RWPE2 (cell line): ENCODE results near the gene CIAPIN1.

ENCODE experiments used
- ATAC-seq: fragments of 200-7000 bp; cut with Tn5 transposase; 3 replicates; pipeline ENCODE4 v1.9.1; 2021; ENCODE audit warnings: low read depth
- DNase-seq: peaks from one replicate; pipeline ENCODE4 v3.0.0-alpha.2; 2020; ENCODE audit warnings: low spot score
- H3K27ac ChIP-seq: fragments of 450-650 bp; 2 replicates; pipeline ENCODE4 v1.5.1; 2017; ENCODE audit warnings: mild to moderate bottlenecking; ENCODE audit not compliant: poor library complexity, severe bottlenecking
- H3K27me3 ChIP-seq: fragments of 250-450 bp; sonication (Bioruptor Pico); 2 replicates; pipeline ENCODE4 v1.5.1; 2021; ENCODE audit warnings: mild to moderate bottlenecking, moderate library complexity; ENCODE audit not compliant: insufficient read depth, poor library complexity, severe bottlenecking
- H3K36me3 ChIP-seq: fragments of 250-450 bp; sonication (Bioruptor Pico); 2 replicates; pipeline ENCODE4 v1.5.1; 2020; ENCODE audit warnings: low read depth, mild to moderate bottlenecking, moderate library complexity
- H3K4me1 ChIP-seq: fragments of 250-450 bp; sonication (Bioruptor Pico); 2 replicates; pipeline ENCODE4 v1.5.1; 2021; ENCODE audit warnings: mild to moderate bottlenecking, moderate library complexity; ENCODE audit not compliant: insufficient read depth, poor library complexity, severe bottlenecking
- H3K4me3 ChIP-seq: fragments of 250-450 bp; sonication (Bioruptor Pico); 2 replicates; pipeline ENCODE4 v1.5.1; 2021; ENCODE audit warnings: mild to moderate bottlenecking, moderate library complexity; ENCODE audit not compliant: severe bottlenecking
- H3K9me3 ChIP-seq: fragments of 250-450 bp; sonication (Bioruptor Pico); 2 replicates; pipeline ENCODE4 v1.5.1; 2021; ENCODE audit warnings: mild to moderate bottlenecking, moderate library complexity; ENCODE audit not compliant: severe bottlenecking
- CTCF ChIP-seq: fragments of 450-650 bp; IDR thresholded peaks from one replicate; pipeline ENCODE4 v1.5.1; 2017; ENCODE audit warnings: mild to moderate bottlenecking, moderate library complexity; ENCODE audit not compliant: poor library complexity, severe bottlenecking

CIAPIN1 gene

DNA sequence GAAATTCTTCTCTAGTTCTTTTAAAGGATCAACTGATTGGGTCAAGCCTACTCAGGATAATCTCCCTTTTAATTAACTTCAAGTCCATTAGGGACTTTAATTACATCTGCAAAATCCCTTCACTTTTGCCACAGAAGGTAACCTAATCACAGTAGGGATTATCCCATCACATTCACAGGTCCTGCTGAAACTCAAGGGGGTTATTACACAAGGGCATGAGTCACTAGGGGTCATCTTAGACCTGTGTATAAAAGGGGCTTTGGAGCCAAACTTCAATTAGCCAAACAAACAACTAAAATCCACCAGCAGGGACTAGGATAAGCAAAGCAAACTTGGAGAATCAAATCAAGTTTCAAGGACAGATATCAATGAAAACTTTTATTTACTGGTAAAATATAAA lies 19.4 kb downstream of the CIAPIN1 start:
- Histone ChIP-seq H3K27me3 (no peaks in the 10 kb centered on the region), H3K27ac (no peak overlapping the region), H3K9me3 (no peaks in the 10 kb centered on the region), H3K36me3 (peaks cover 50% of the 10 kb centered on the region), H3K4me3 (no peak overlapping the region), H3K4me1 (no peaks in the 10 kb centered on the region)
- no peak for ATAC-seq
- DNase-seq, result no peak
- TF ChIP-seq CTCF, result no peak

GRCh38 chr16:57427307-57427706 lies 19.9 kb downstream of the CIAPIN1 start:
- no peak for ATAC-seq
- no peaks in the 10 kb centered on the region for H3K4me1 ChIP-seq
- no peaks in the 10 kb centered on the region for H3K9me3 ChIP-seq
- no peaks in the 10 kb centered on the region for H3K27me3 ChIP-seq
- TF ChIP-seq CTCF, result no peak
- H3K4me3 ChIP-seq, result no peak overlapping the region
- H3K36me3 ChIP-seq, result peaks cover 44% of the 10 kb centered on the region
- no peak overlapping the region for H3K27ac ChIP-seq
- DNase-seq, result no peak

DNA sequence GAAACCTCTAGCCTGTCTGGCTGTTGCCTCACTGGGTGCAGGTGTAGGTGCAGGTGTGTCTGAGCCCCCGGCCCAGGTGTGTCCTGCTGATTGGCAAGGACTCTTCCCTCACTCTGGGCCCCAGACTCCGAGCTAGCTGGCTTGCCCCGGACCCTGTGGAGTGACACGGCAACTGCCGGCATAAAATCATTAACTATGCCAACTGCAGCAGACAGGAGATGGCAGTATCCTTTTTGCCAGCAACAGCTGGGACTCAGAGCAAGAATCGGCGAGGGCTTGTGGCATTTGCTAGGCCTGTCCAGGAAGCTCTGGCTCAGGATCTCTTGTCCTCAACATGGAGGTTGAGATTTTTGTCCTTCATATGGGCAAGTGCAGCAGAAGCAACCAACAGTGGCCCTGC lies 20.8 kb downstream of the CIAPIN1 start:
- Histone ChIP-seq H3K4me3 (no peak overlapping the region), H3K27me3 (no peaks in the 10 kb centered on the region), H3K9me3 (no peaks in the 10 kb centered on the region), H3K27ac (no peak overlapping the region), H3K36me3 (peaks cover 35% of the 10 kb centered on the region), H3K4me1 (no peaks in the 10 kb centered on the region)
- DNase-seq (no peak), ATAC-seq (no peak)
- TF ChIP-seq CTCF, result no peak

DNA sequence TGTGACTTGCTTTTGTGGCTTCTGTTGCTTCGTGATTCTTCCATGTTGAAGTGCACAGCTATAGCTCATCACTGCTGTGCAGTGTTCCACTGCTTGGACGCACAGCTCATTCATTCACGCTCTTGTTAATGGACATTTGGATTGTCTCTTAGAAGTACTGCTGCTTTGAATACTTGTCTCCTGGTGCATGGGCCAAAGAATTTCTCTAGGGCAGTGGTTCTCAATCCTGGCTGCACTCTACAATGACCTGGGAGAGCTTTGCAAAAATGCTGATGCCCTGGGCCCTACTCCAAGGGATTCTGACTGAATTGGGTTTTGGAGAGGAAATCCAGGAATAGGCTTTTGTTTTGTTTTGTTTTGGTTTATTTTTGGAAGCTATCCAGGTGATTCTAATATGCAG lies 22.6 kb downstream of the CIAPIN1 start:
- H3K36me3 ChIP-seq, result peaks cover 19% of the 10 kb centered on the region

DNA sequence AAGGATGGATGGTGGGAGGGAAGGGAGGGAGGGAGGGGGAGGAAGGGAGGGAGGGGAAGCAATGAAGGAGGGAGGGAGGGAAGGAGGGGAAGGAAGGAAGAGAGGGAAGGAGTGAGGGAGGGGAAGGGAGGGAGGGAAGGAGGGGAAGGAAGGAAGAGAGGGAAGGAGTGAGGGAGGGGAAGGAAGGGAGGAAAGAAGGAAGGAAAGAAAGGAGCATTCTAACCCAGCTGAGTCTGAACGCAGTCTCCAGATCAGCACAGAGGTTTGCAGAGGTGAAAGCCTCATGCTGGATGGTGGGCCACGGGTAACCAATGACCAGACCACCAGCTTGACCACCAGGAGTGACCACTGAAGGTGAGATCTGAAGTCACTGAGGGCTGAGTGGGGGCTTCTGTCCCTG lies 24.0 kb downstream of the CIAPIN1 start:
- no peak for ATAC-seq
- no peaks in the 10 kb centered on the region for H3K9me3 ChIP-seq
- H3K27me3 ChIP-seq, result no peaks in the 10 kb centered on the region
- H3K4me3 ChIP-seq, result no peak overlapping the region
- no peak for DNase-seq
- no peak for TF ChIP-seq CTCF
- H3K36me3 ChIP-seq, result peaks cover 10% of the 10 kb centered on the region
- H3K27ac ChIP-seq, result no peak overlapping the region
- peaks cover 4% of the 10 kb centered on the region for H3K4me1 ChIP-seq

More for the DNA sequence above, 22.6 kb downstream of the CIAPIN1 start:
- Histone ChIP-seq H3K4me1 (no peaks in the 10 kb centered on the region), H3K27ac (no peak overlapping the region), H3K27me3 (no peaks in the 10 kb centered on the region), H3K9me3 (no peaks in the 10 kb centered on the region), H3K4me3 (no peak overlapping the region)
- no peak for ATAC-seq
- TF ChIP-seq CTCF, result no peak
- DNase-seq, result no peak
